GM12872 (cell line): ENCODE results near the gene ARID1B.

Experiments
- TF ChIP-seq, protein P1 (sequence below): IDR thresholded peaks from 3 replicates; pipeline ENCODE4 v1.5.1; 2011; ENCODE audit warnings: low read depth, mild to moderate bottlenecking, low read length, moderate library complexity; ENCODE audit not compliant: insufficient read depth

The ARID1B gene

DNA sequence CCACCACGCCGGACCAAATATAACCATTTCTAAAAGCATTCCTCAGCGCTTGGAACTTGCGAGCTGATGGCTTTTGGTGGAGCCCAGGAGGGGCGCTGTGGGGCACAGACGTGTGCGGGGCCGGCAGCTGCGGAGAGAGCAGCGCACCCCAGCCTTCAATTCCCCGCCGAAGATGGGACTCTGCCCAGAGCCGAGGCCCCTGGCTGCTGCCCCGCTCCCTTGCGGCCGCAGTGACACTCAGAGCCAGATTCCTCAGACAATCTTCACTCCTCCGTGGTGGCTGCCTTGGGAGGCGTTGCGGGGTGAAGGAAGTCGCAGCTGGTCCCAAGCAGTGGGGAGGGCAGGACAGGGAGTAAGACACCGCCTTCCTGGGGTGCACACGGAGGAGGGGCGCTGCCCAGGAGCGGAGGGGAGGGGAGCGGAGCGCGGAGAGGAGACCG lies 458.4 kb downstream of the ARID1B start:
- TF ChIP-seq, protein P1, sequence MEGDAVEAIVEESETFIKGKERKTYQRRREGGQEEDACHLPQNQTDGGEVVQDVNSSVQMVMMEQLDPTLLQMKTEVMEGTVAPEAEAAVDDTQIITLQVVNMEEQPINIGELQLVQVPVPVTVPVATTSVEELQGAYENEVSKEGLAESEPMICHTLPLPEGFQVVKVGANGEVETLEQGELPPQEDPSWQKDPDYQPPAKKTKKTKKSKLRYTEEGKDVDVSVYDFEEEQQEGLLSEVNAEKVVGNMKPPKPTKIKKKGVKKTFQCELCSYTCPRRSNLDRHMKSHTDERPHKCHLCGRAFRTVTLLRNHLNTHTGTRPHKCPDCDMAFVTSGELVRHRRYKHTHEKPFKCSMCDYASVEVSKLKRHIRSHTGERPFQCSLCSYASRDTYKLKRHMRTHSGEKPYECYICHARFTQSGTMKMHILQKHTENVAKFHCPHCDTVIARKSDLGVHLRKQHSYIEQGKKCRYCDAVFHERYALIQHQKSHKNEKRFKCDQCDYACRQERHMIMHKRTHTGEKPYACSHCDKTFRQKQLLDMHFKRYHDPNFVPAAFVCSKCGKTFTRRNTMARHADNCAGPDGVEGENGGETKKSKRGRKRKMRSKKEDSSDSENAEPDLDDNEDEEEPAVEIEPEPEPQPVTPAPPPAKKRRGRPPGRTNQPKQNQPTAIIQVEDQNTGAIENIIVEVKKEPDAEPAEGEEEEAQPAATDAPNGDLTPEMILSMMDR, result peak; percentile 62

- TF ChIP-seq, protein P1, result no peak
Measured at GRCh38 chr6:157236040-157236725, 459.0 kb downstream of the ARID1B start.

DNA sequence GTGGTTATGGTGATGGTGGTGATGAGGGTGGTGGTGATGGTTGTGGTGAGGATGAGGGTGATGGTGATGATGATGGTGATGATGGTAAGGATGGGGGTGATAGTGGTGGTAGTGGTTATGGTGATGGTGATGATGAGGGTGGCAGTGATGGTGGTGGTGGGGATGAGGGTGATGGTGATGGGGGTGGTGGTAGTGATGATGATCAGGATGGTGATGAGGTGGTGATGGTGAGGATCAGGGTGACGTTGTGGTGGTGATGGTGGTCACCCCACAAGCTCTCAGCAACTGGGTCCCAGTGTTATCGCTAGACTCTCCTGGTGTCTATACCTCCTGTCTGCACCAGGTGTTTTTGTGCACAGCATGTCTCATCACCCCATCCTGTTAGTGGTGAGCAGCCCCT lies 461.2 kb downstream of the ARID1B start:
- TF ChIP-seq, protein P1, result no peak

DNA sequence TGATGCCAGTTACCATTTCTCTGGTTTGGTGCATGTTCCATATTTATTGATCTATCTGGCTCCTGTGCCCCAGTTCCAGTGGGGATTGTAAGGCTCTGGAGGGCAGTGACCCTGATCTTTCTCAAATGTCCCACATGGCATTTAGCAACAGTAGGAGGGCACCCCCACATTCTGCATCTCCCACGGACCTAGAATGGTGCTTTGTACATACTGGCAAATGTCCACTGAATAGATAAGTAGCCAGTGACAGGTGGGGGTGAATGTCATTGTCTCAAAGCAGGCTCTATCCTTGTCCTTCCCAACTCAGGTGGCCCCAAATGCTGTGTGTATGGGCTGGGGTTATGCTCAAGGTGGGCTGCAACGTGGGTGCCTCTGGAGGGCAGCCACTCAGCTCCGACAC lies 462.0 kb downstream of the ARID1B start:
- TF ChIP-seq, protein P1, result no peak

DNA sequence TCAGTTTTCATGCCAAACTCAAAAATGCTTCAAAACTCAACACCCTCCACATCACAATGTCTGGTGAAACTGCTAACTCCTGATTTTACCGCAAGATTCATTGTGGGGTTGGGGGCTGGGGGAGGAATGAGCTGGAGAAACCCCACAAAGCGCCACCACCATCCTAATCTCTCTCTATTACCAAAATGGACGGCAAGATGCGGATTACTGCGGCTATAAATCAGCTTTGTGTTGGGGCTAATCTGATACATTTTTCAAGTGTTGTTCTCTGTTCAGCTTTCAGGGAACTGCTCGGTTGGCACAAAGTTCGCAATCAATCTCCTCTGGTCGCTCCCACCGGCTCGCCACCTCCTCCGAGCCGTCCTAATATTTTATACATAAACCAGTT lies 462.5 kb downstream of the ARID1B start:
- TF ChIP-seq, protein P1, result no peak

DNA sequence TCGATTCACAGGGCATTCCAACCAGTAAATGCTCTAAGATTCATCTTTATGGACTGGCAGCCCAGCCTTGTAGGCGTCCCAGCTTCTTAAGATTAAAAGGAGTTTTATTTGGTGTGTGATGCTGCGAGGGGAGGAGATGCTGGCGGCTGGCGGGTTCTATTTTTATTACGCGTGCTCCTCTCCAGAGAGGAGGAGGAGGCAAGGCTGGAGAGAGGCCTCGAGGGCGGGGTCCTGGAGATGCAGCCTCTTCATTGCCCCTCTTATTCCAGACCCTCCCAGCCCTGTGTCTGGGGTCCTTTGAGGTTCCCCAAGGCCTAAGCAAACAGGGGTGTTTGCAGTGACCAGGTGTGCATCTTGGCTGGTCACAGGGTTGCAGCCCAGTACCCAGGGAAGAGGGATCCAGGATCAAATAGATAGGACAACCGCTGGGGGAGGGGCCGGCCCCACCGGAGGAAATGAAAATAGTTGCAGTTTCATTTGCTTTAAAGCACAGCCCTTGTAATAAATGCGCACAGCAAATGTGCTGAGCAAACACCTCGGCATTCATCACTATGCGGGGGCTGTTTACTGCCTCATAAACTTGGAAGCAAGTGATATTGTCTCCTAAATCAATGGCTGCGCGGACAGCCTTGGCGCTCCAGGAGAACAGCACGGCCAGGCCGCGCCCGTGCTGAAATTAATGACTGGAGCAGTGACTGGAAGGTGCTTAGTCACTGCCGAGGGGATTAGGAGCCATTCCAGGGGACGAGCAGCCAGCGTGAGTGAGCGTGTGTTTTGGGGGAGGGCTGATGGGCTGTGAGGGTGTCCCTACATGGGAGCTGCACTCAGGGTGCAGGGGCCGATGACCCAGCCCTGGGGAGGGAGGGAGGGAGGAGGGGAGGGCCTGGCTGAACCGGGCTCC lies 463.1 kb downstream of the ARID1B start:
- TF ChIP-seq, protein P1, result no peak

GRCh38 chr6:157240960-157241311 lies 463.8 kb downstream of the ARID1B start:
- TF ChIP-seq, protein P1, result no peak
